B cell (primary cell): Measurements from ENCODE around the gene VTI1A. TPM values are rescaled to one million over a fixed set of nuclear protein-coding genes. Genes with fewer than 3 reads are reported as not detected.

ENCODE experiments used
- ATAC-seq: fragments of 200-7000 bp; cut with Tn5 transposase; one replicate; pipeline ENCODE4 v1.10.0; 2021; ENCODE audit warnings: low read depth, mild to moderate bottlenecking, moderate number of reproducible peaks, moderate library complexity
- CTCF ChIA-PET: fragments of 350-600 bp; sonication (Branson Sonifier 250); formaldehyde crosslinking; loops from one replicate; lab custom pipeline; 2021; ENCODE audit warnings: antibody characterized with exemption, inconsistent platforms; lab: Charles Lee
- POLR2A ChIA-PET: fragments of 350-600 bp; sonication (Branson Sonifier 250); formaldehyde crosslinking; loops from one replicate; lab custom pipeline; 2021; ENCODE audit warnings: antibody characterized with exemption; lab: Charles Lee
- DNase-seq: peaks from one replicate; pipeline ENCODE4 v3.0.0; 2013
- H2AFZ ChIP-seq: 2 replicates; pipeline ENCODE4 v1.6.1; 2012; ENCODE audit warnings: mild to moderate bottlenecking, low read depth, low read length; ENCODE audit not compliant: insufficient read depth, poor library complexity, severe bottlenecking
- H3K27ac ChIP-seq, 2 donors: 1 replicate in 1 of 2; 2 replicates in 1 of 2; pipeline ENCODE4 v1.5.1; 2012 to 2013; ENCODE audit warnings: low read length in 2 of 2, mild to moderate bottlenecking in 2 of 2, moderate library complexity in 1 of 2
- H3K27me3 ChIP-seq, 4 experiments: fragments of 200-600 bp in 1 of 4; sonication (generic) in 1 of 4; replicated peaks in 1 of 4; 1 replicate in 2 of 4; 2 replicates in 2 of 4; pipeline versions ENCODE4 v1.6.1 to v1.7.0; 2013 to 2016; ENCODE audit warnings: low read length in 3 of 4, mild to moderate bottlenecking in 2 of 4, mixed read lengths in 1 of 4, moderate library complexity in 1 of 4; ENCODE audit not compliant: insufficient read depth in 4 of 4, control insufficient read depth in 3 of 4; ENCODE audit errors: control extremely low read depth in 1 of 4
- H3K36me3 ChIP-seq, 2 experiments: replicated peaks in 1 of 2; 1 replicate in 1 of 2; 2 replicates in 1 of 2; pipeline versions ENCODE4 v1.6.1 to v1.7.1; 2013; ENCODE audit warnings: low read length in 1 of 2; ENCODE audit not compliant: insufficient read depth in 2 of 2, control insufficient read depth in 1 of 2; ENCODE audit errors: control extremely low read depth in 1 of 2, extremely low read depth in 1 of 2
- H3K4me1 ChIP-seq, 2 donors: fragments of 200-600 bp in 1 of 2; sonication (generic) in 1 of 2; 1 replicate in 1 of 2; 2 replicates in 1 of 2; pipeline versions ENCODE4 v1.5.1 to v1.6.1; 2013 to 2017; ENCODE audit warnings: low read length in 2 of 2; ENCODE audit not compliant: control insufficient read depth in 2 of 2, insufficient read depth in 2 of 2
- H3K4me2 ChIP-seq: replicated peaks from 2 replicates; pipeline ENCODE3; 2012; ENCODE audit warnings: mild to moderate bottlenecking, low read depth, low read length; ENCODE audit not compliant: poor library complexity, severe bottlenecking
- H3K4me3 ChIP-seq, 5 experiments: fragments of 200-600 bp in 1 of 5; sonication (generic) in 1 of 5; 1 replicate in 3 of 5; 2 replicates in 2 of 5; pipeline versions ENCODE4 v1.5.1 to v1.7.0; 2011 to 2016; ENCODE audit warnings: low read length in 4 of 5, mild to moderate bottlenecking in 4 of 5, low read depth in 2 of 5, control low read depth in 1 of 5, moderate library complexity in 1 of 5; ENCODE audit not compliant: insufficient read depth in 1 of 5; ENCODE audit errors: control extremely low read depth in 1 of 5, extremely low read depth in 1 of 5
- H3K79me2 ChIP-seq: fragments of 200-600 bp; sonication (generic); one replicate; pipeline ENCODE4 v1.6.0; 2016; ENCODE audit warnings: low read length; ENCODE audit not compliant: control insufficient read depth, insufficient read depth
- H3K9ac ChIP-seq: fragments of 200-600 bp; sonication (generic); 2 replicates; pipeline ENCODE4 v1.6.1; 2017; ENCODE audit warnings: mild to moderate bottlenecking, low read length, moderate library complexity
- H3K9me3 ChIP-seq, 3 donors: one replicate each; pipeline versions ENCODE4 v1.6.1 to v1.7.1; 2013; ENCODE audit warnings: low read length in 2 of 3; ENCODE audit not compliant: control insufficient read depth in 2 of 3, insufficient read depth in 1 of 3; ENCODE audit errors: control extremely low read depth in 1 of 3
- H4K20me1 ChIP-seq: 2 replicates; pipeline ENCODE4 v1.6.0; 2012; ENCODE audit warnings: mild to moderate bottlenecking, low read length; ENCODE audit not compliant: insufficient read depth, control insufficient read depth, poor library complexity, severe bottlenecking
- H3K27ac Mint-ChIP-seq: one replicate; pipeline ENCODE4 v1.8.0; 2021; ENCODE audit warnings: mixed read lengths
- H3K27me3 Mint-ChIP-seq: one replicate; pipeline ENCODE4 v1.8.0; 2021; ENCODE audit warnings: mixed read lengths
- H3K4me1 Mint-ChIP-seq: one replicate; pipeline ENCODE4 v1.8.0; 2021; ENCODE audit warnings: mixed read lengths
- H3K4me3 Mint-ChIP-seq: one replicate; pipeline ENCODE4 v1.8.0; 2021; ENCODE audit warnings: mixed read lengths
- H3K9me3 Mint-ChIP-seq: one replicate; pipeline ENCODE4 v1.8.0; 2022; ENCODE audit warnings: mixed read lengths; ENCODE audit not compliant: insufficient read depth
- CTCF ChIP-seq: fragments of 200-600 bp; IDR thresholded peaks from one replicate; pipeline ENCODE4 v1.8.0; 2022; ENCODE audit warnings: antibody characterized with exemption, mild to moderate bottlenecking
- EZH2 ChIP-seq: IDR thresholded peaks from 2 replicates; pipeline ENCODE4 v1.6.1; 2012; ENCODE audit warnings: borderline replicate concordance, low read depth, mild to moderate bottlenecking, moderate library complexity, low read length; ENCODE audit not compliant: insufficient read depth, poor library complexity, severe bottlenecking
- WGBS: methylation state at CpG from one replicate; pipeline ENCODE4 v1.1.5; 2013; ENCODE audit warnings: missing lambda C conversion rate; ENCODE audit not compliant: insufficient coverage; 5-methylcytosine and 5-hydroxymethylcytosine counted together
- intact Hi-C: fragments of 100-400 bp; cut with micrococcal nuclease; formaldehyde crosslinking; loops from one replicate; pipeline ENCODE4 v1.10.0; 2022
- polyA plus RNA-seq: library from polyadenylated mRNA; depleted of rRNA; stranded (reverse); fragments of >200 nt; gene quantifications from 2 replicates; pipeline ENCODE4 v1.2.3, GENCODE V29; 2012
- total RNA-seq, 2 donors: library from RNA; stranded (reverse); fragments of 120-200 nt in 1 of 2; gene quantifications; 1 replicate in 1 of 2; 2 replicates in 1 of 2; pipeline versions ENCODE4 v1.2.3 to v1.2.4, GENCODE V29; 2013 to 2022

Gene VTI1A
- total and polyA plus RNA-seq, 2 donors (not counting 1 experiment from before 2014, with no cell fraction given): 20.0 to 84.1 TPM

GRCh38 chr10:112706577-112706976 lies 259.6 kb downstream of the VTI1A start:
- CTCF ChIA-PET: no interaction called here

GRCh38 chr10:112708461-112708860 lies 261.4 kb downstream of the VTI1A start:
- Mint-ChIP-seq H3K4me1 (no peaks in the 10 kb centered on the region), H3K27me3 (no peaks in the 10 kb centered on the region), H3K4me3 (no peak overlapping the region), H3K9me3 (no peaks in the 10 kb centered on the region), H3K27ac (no peak overlapping the region)
- intact Hi-C loops: no loop called here
- ATAC-seq (no peak), DNase-seq (no peak)
- no peak overlapping the region for H3K4me2 ChIP-seq
- no peaks in the 10 kb centered on the region for H3K27me3 ChIP-seq
- H3K79me2 ChIP-seq: no peaks in the 10 kb centered on the region
- H3K36me3 ChIP-seq: peaks cover 0 to 9% of the 10 kb centered on the region in 2 experiments
- no peak overlapping the region for H3K4me3 ChIP-seq
- H3K4me1 ChIP-seq: no peaks in the 10 kb centered on the region
- WGBS: no CpG with 5 or more reads among the region's 5 CpGs
- CTCF ChIA-PET: no interaction called here
- no peak overlapping the region for H3K27ac ChIP-seq
- POLR2A ChIA-PET: no interaction called here
- H2AFZ ChIP-seq: no peak overlapping the region
- H3K9me3 ChIP-seq: no peaks in the 10 kb centered on the region
- H4K20me1 ChIP-seq: no peaks in the 10 kb centered on the region
- TF ChIP-seq CTCF: no peak
- TF ChIP-seq EZH2: no peak
- H3K9ac ChIP-seq: no peak overlapping the region

More at GRCh38 chr10:112706577-112706976, 259.6 kb downstream of the VTI1A start:
- Histone ChIP-seq H3K4me2 (no peak overlapping the region), H3K27ac (no peak overlapping the region), H3K79me2 (no peaks in the 10 kb centered on the region), H3K9ac (no peak overlapping the region), H3K9me3 (no peaks in the 10 kb centered on the region), H2AFZ (no peak overlapping the region), H3K4me1 (no peaks in the 10 kb centered on the region), H3K27me3 (no peaks in the 10 kb centered on the region), H3K36me3 (peaks cover 0 to 2% of the 10 kb centered on the region in 2 experiments), H3K4me3 (no peak overlapping the region), H4K20me1 (no peaks in the 10 kb centered on the region)
- DNase-seq: no peak
- Mint-ChIP-seq H3K27ac (no peak overlapping the region), H3K27me3 (no peaks in the 10 kb centered on the region), H3K4me3 (no peak overlapping the region), H3K4me1 (no peaks in the 10 kb centered on the region), H3K9me3 (no peaks in the 10 kb centered on the region)
- ATAC-seq: no peak
- 100% methylated on average over 4 of the region's 6 CpGs for WGBS
- POLR2A ChIA-PET: no interaction called here
- intact Hi-C loops: no loop called here
- TF ChIP-seq EZH2: no peak
- TF ChIP-seq CTCF: no peak
